Fibroblast of lung (primary cell): ENCODE data around the gene SERTAD2. TPM values are rescaled to one million over a fixed set of nuclear protein-coding genes. Genes with fewer than 3 reads are reported as not detected.

ENCODE experiments used
- DNase-seq, 2 donors: peaks; one replicate each; pipeline versions ENCODE4 v3.0.0 to v3.0.0-alpha.2; 2010; ENCODE audit warnings: low read depth in 2 of 2
- H2AFZ ChIP-seq: 2 replicates; pipeline ENCODE4 v1.5.1; 2012; ENCODE audit warnings: low read length, control low read depth, inconsistent platforms
- H3K27ac ChIP-seq: 2 replicates; pipeline ENCODE4 v1.5.1; 2011; ENCODE audit warnings: low read length, control low read depth; ENCODE audit not compliant: insufficient read depth
- H3K27me3 ChIP-seq: 2 replicates; pipeline ENCODE4 v1.5.1; 2011; ENCODE audit warnings: mild to moderate bottlenecking, low read length; ENCODE audit not compliant: control insufficient read depth, insufficient read depth
- H3K36me3 ChIP-seq: 2 replicates; pipeline ENCODE4 v1.5.1; 2011; ENCODE audit warnings: low read length; ENCODE audit not compliant: control insufficient read depth, insufficient read depth
- H3K4me1 ChIP-seq: 2 replicates; pipeline ENCODE4 v1.5.1; 2011; ENCODE audit warnings: low read length; ENCODE audit not compliant: control insufficient read depth, insufficient read depth; ENCODE audit errors: extremely low read depth
- H3K4me2 ChIP-seq: 2 replicates; pipeline ENCODE4 v1.5.1; 2011; ENCODE audit warnings: low read length, control low read depth; ENCODE audit not compliant: insufficient read depth; ENCODE audit errors: extremely low read depth
- H3K4me3 ChIP-seq, 4 experiments: fragments of 200-600 bp in 1 of 4; sonication (generic) in 1 of 4; replicated peaks in 1 of 4; 2 replicates each; pipeline ENCODE4 v1.5.1; 2011 to 2016; ENCODE audit warnings: low read length in 4 of 4, low read depth in 3 of 4, mild to moderate bottlenecking in 3 of 4, control low read depth in 2 of 4, inconsistent platforms in 1 of 4, mixed read lengths in 1 of 4; ENCODE audit not compliant: insufficient read depth in 1 of 4; ENCODE audit errors: control extremely low read depth in 1 of 4
- H3K79me2 ChIP-seq: 2 replicates; pipeline ENCODE4 v1.5.1; 2012; ENCODE audit warnings: mild to moderate bottlenecking, low read length, inconsistent platforms; ENCODE audit not compliant: control insufficient read depth, insufficient read depth
- H3K9ac ChIP-seq: 2 replicates; pipeline ENCODE4 v1.5.1; 2011; ENCODE audit warnings: mild to moderate bottlenecking, low read length, control low read depth; ENCODE audit not compliant: insufficient read depth
- H3K9me3 ChIP-seq: 2 replicates; pipeline ENCODE4 v1.5.1; 2012; ENCODE audit warnings: low read depth, low read length; ENCODE audit not compliant: control insufficient read depth, insufficient read depth
- H4K20me1 ChIP-seq: 2 replicates; pipeline ENCODE4 v1.5.1; 2011; ENCODE audit warnings: low read length; ENCODE audit not compliant: control insufficient read depth, insufficient read depth; ENCODE audit errors: extremely low read depth
- EZH2 ChIP-seq: IDR thresholded peaks from 2 replicates; pipeline ENCODE4 v1.5.1; 2012; ENCODE audit warnings: low read length, control low read depth, mild to moderate bottlenecking; ENCODE audit errors: missing control alignments
- polyA plus RNA-seq, 2 donors: library from polyadenylated mRNA; depleted of rRNA in 1 of 2; stranded (reverse) in 1 of 2; unstranded in 1 of 2; fragments of >200 nt; gene quantifications; 2 replicates each; pipeline ENCODE4 v1.2.1, GENCODE V29; 2011 to 2012; ENCODE audit warnings: missing spikeins in 1 of 2
- total RNA-seq: library from RNA; depleted of rRNA; stranded (reverse); fragments of >200 nt; gene quantifications from 2 replicates; pipeline ENCODE4 v1.2.1, GENCODE V29; 2014
- TF ChIP-seq, protein P1 (sequence below), 2 donors: IDR thresholded peaks in 1 of 2; conservative IDR thresholded peaks in 1 of 2; 1 replicate in 1 of 2; 2 replicates in 1 of 2; pipeline ENCODE4 v1.5.1; 2011 to 2012; ENCODE audit warnings: low read length in 2 of 2, control low read depth in 1 of 2, inconsistent platforms in 1 of 2, low read depth in 1 of 2, mild to moderate bottlenecking in 1 of 2

The SERTAD2 gene
- total and polyA plus RNA-seq, 2 donors (not counting 1 experiment from before 2014, with no cell fraction given): 15.2 to 16.5 TPM

DNA sequence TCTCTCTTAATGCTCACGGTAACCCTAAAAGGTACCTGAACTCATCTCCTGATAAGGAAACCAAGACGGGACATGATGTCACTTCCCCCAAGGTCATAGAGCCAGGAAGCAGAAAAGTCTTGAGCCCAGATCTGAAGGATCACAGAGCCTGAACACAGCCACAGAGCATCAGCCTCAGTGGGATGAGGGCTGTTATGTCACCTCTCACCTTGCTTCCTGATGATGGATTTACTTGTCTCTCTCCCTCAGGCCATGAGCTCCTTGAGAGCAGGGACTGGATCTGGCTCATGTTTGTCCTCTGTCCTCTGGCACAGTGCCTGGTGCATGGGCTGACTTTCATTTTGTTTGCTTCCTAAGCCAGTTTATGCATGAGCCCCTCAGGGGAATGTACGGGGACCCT is 54.2 kb downstream of the SERTAD2 start:
- no peak for DNase-seq
- H3K4me3 ChIP-seq: no peak overlapping the region
- H3K36me3 ChIP-seq: no peaks in the 10 kb centered on the region
- H3K79me2 ChIP-seq: no peaks in the 10 kb centered on the region
- no peak overlapping the region for H3K4me2 ChIP-seq
- H4K20me1 ChIP-seq: no peaks in the 10 kb centered on the region
- no peak overlapping the region for H2AFZ ChIP-seq
- H3K27ac ChIP-seq: no peak overlapping the region
- no peaks in the 10 kb centered on the region for H3K4me1 ChIP-seq
- no peak overlapping the region for H3K9ac ChIP-seq
- H3K27me3 ChIP-seq: peaks cover 15% of the 10 kb centered on the region
- no peaks in the 10 kb centered on the region for H3K9me3 ChIP-seq
- no peak for TF ChIP-seq EZH2
- TF ChIP-seq, protein P1, sequence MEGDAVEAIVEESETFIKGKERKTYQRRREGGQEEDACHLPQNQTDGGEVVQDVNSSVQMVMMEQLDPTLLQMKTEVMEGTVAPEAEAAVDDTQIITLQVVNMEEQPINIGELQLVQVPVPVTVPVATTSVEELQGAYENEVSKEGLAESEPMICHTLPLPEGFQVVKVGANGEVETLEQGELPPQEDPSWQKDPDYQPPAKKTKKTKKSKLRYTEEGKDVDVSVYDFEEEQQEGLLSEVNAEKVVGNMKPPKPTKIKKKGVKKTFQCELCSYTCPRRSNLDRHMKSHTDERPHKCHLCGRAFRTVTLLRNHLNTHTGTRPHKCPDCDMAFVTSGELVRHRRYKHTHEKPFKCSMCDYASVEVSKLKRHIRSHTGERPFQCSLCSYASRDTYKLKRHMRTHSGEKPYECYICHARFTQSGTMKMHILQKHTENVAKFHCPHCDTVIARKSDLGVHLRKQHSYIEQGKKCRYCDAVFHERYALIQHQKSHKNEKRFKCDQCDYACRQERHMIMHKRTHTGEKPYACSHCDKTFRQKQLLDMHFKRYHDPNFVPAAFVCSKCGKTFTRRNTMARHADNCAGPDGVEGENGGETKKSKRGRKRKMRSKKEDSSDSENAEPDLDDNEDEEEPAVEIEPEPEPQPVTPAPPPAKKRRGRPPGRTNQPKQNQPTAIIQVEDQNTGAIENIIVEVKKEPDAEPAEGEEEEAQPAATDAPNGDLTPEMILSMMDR (conservative IDR thresholded peaks at IDR 0.05 in 1 of 2, IDR thresholded peaks at IDR 0.05 in 1 of 2; ENCODE audit: low read depth in 1 of 2, low read length in 2 of 2): no peak

DNA sequence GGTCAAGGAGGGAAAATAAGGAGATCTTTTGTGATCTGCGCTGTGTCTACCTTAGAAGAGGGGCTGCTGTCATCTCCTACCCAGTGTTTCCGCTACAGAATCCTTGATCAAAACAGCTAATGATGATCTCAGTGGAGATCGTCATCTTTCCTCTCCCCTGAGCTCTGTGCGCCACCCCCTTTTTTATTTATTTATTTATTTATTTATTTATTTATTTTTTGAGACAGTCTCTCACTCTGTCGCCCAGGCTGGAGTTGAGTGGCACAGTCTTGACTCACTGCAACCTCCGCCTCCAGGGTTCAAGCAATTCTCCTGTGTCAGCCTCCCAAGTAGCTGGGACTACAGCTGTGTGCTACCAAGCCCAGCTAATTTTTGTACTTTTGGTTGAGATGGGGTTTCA is 55.5 kb downstream of the SERTAD2 start:
- DNase-seq: no peak
- no peak for TF ChIP-seq EZH2
- TF ChIP-seq, protein P1 (conservative IDR thresholded peaks at IDR 0.05 in 1 of 2, IDR thresholded peaks at IDR 0.05 in 1 of 2; ENCODE audit: low read depth in 1 of 2, low read length in 2 of 2): no peak

DNA sequence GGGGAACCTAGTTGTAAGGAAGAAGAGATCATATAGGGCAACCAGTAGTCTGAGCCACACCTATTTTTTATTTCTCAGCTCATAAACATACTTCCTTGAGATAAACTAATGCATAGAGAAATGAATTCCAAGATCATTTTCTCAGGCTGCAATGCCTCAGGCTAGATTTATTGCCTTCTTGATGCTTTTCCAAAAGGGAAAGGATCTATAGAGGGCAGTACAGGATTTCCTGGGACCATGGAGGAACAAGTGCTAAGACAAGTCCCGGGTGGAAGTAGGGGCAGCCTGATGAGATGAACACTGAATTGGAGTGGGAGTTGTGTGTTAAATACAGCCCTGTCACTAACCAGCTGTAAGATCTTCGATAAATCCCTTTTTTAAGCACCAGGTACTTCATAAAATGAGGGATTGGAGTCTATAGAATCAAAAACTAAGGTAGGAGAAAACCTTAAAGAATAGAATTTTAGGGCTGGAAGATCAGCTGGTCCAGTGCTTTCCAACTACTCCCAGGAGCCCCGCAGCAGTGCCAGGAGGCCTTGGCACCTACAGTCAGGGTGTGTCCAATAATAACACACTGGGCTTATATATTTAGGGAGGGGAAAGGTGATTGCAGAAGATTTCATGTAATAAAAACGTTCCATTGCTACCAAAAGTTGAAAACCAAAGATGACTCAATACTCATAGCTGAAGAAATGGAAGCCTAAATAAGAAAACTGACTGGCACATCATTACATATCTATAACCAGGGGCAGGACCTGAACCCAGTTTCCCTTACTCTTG is 58.1 kb downstream of the SERTAD2 start:
- no peak overlapping the region for H3K27ac ChIP-seq
- H3K27me3 ChIP-seq: peaks cover 8% of the 10 kb centered on the region
- no peak overlapping the region for H3K4me2 ChIP-seq
- no peak overlapping the region for H3K4me3 ChIP-seq
- no peak overlapping the region for H2AFZ ChIP-seq
- H4K20me1 ChIP-seq: no peaks in the 10 kb centered on the region
- DNase-seq: peak; percentile 28 to 62
- TF ChIP-seq, protein P1 (conservative IDR thresholded peaks at IDR 0.05 in 1 of 2, IDR thresholded peaks at IDR 0.05 in 1 of 2; ENCODE audit: low read depth in 1 of 2, low read length in 2 of 2): peak; percentile 39 to 48
- no peak for TF ChIP-seq EZH2
- H3K9me3 ChIP-seq: no peaks in the 10 kb centered on the region
- no peaks in the 10 kb centered on the region for H3K36me3 ChIP-seq
- H3K79me2 ChIP-seq: no peaks in the 10 kb centered on the region
- no peak overlapping the region for H3K9ac ChIP-seq
- no peaks in the 10 kb centered on the region for H3K4me1 ChIP-seq

More for the DNA sequence above, 55.5 kb downstream of the SERTAD2 start:
- Histone ChIP-seq H3K79me2 (no peaks in the 10 kb centered on the region), H2AFZ (no peak overlapping the region), H4K20me1 (no peaks in the 10 kb centered on the region), H3K9ac (no peak overlapping the region), H3K9me3 (no peaks in the 10 kb centered on the region), H3K27ac (no peak overlapping the region), H3K4me2 (no peak overlapping the region), H3K4me3 (no peak overlapping the region), H3K36me3 (no peaks in the 10 kb centered on the region), H3K4me1 (no peaks in the 10 kb centered on the region), H3K27me3 (peaks cover 15% of the 10 kb centered on the region)
